Measurements from ENCODE around the gene REEP5. TPM values are rescaled to one million over a fixed set of nuclear protein-coding genes. Genes with fewer than 3 reads are reported as not detected.
A peak's percentile ranks its signal among the peaks of the same experiment; 100 is the strongest.

The REEP5 gene
- total and polyA plus RNA-seq, 2 of the 13 experiments (the other 11 are each of a cell fraction or from before 2014, with no cell fraction given), result 49.4 to 239 TPM

DNA sequence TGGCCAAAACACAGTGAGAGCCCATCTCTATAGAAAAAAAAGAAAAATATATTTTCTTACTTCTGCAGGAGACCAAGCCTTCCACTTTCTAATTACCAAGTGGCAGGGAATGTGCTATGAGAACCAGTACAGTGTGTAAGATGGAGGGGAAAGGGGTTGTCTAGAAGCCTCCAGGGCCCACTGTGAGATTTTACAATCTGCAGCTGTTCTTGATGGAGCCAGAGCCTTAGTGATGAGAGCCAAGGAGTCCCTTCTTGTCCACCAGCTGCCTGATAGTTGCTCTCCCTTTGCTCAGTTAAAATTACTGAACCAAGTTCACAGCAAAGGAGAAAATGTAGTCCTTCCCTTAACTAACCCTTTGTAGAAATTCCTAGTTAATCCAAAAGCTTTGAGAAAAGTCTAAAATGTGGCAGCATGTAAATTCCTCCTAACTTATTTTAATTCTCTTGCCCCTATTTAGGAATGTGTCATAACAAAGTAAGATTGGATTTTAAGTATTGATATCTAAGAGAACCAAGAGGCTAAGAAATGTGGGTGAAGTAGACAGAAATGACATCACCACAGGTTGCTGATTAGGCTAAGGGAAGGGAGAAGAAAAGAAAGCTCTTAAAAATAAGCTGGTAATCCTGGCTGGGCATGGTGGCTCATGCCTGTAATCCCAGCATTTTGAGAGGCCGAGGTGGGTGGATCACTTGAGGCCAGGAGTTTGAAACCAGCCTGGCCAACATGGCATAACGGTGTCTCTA, 41.6 kb downstream of the REEP5 start:
- intact Hi-C loops (cut with micrococcal nuclease; ENCODE audit: unreplicated experiment), result no loop called here

DNA sequence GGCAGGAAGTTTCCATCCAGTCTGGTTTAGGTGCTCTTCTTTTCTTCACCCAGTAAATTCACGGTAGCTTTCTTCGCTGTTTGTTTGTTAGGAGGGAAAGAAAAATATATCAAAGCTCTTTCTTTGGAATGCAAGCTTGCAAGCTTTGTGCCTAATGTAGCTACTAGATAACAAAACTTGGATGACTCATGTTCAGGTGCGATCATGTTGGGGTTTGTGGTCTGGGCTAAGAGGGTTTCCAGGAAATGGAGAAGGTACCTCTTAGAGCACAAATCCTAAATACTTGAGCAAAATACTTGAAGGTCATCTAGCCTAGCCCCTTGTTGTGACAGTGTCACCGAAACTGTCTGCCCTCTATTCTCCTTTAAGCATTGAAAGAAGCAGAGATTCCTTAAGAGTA, 43.3 kb downstream of the REEP5 start:
- FAIRE-seq (no peak), DNase-seq (ENCODE audit: low spot score) (no peak), ATAC-seq (no peak)
- Histone ChIP-seq H3K4me3 (replicated peaks in 1 of 3; ENCODE audit: insufficient read depth in 1 of 3, low read depth in 2 of 3, low read length in 3 of 3) (no peak overlapping the region), H2AFZ (ENCODE audit: low read length) (no peak overlapping the region), H3K27me3 (ENCODE audit: control insufficient read depth in 1 of 2, insufficient read depth in 2 of 2, low read length in 2 of 2) (no peaks in the 10 kb centered on the region; a peak in 1 of 5 replicates), H3K36me3 (replicated peaks in 1 of 2; ENCODE audit: control insufficient read depth in 1 of 2, insufficient read depth in 2 of 2, low read length in 2 of 2) (peaks cover 9 to 53% of the 10 kb centered on the region in 2 experiments; a peak in 4 of 5 replicates), H3K79me2 (ENCODE audit: insufficient read depth, low read length) (no peaks in the 10 kb centered on the region), H3K4me1 (ENCODE audit: insufficient read depth, low read length) (no peaks in the 10 kb centered on the region), H3K9ac (ENCODE audit: insufficient read depth, low read depth, low read length) (no peak overlapping the region), H3K4me2 (ENCODE audit: low read depth, low read length) (no peak overlapping the region), H3K27ac (ENCODE audit: extremely low read length, insufficient read depth, low read length) (no peak overlapping the region), H4K20me1 (ENCODE audit: insufficient read depth, low read length) (no peaks in the 10 kb centered on the region), H3K9me3 (ENCODE audit: low read length) (no peaks in the 10 kb centered on the region)
- intact Hi-C loops (cut with micrococcal nuclease; ENCODE audit: unreplicated experiment), result no loop called here
- WGBS (ENCODE audit: low lambda C conversion rate), result 93% methylated on average over 4 of the region's 4 CpGs
- no TSS peak for BruUV-seq (replicated peaks)
- in situ Hi-C loops (cut with HindIII; ENCODE audit: extremely low pct_ligation_motif_present, low pct_unique_long_range_greater_than_20kb), result no loop called here
- ChIA-PET CTCF (ENCODE audit: low intra/inter-chr PET ratio, low total read pairs) (no interaction called here), POLR2A (no interaction called here)
- no peak for TF ChIP-seq TSC22D2 (CRISPR knock-in tag; IDR thresholded peaks at IDR 0.05; ENCODE audit: borderline replicate concordance)
- no peak for TF ChIP-seq MBD4 (IDR thresholded peaks at IDR 0.05; ENCODE audit: borderline replicate concordance, low read length)
- no peak for TF ChIP-seq MTA3 (CRISPR knock-in tag; IDR thresholded peaks at IDR 0.05)
- TF ChIP-seq NKX3-1 (CRISPR knock-in tag; IDR thresholded peaks at IDR 0.05), result no peak
- no peak for TF ChIP-seq SOX13 (IDR thresholded peaks at IDR 0.05)
- no peak for TF ChIP-seq SOX13 (CRISPR knock-in tag; conservative IDR thresholded peaks at IDR 0.05 in 1 of 2, IDR thresholded peaks at IDR 0.05 in 1 of 2)
- no peak for TF ChIP-seq ZBTB42 (CRISPR knock-in tag; IDR thresholded peaks at IDR 0.05)
- TF ChIP-seq, protein P1, sequence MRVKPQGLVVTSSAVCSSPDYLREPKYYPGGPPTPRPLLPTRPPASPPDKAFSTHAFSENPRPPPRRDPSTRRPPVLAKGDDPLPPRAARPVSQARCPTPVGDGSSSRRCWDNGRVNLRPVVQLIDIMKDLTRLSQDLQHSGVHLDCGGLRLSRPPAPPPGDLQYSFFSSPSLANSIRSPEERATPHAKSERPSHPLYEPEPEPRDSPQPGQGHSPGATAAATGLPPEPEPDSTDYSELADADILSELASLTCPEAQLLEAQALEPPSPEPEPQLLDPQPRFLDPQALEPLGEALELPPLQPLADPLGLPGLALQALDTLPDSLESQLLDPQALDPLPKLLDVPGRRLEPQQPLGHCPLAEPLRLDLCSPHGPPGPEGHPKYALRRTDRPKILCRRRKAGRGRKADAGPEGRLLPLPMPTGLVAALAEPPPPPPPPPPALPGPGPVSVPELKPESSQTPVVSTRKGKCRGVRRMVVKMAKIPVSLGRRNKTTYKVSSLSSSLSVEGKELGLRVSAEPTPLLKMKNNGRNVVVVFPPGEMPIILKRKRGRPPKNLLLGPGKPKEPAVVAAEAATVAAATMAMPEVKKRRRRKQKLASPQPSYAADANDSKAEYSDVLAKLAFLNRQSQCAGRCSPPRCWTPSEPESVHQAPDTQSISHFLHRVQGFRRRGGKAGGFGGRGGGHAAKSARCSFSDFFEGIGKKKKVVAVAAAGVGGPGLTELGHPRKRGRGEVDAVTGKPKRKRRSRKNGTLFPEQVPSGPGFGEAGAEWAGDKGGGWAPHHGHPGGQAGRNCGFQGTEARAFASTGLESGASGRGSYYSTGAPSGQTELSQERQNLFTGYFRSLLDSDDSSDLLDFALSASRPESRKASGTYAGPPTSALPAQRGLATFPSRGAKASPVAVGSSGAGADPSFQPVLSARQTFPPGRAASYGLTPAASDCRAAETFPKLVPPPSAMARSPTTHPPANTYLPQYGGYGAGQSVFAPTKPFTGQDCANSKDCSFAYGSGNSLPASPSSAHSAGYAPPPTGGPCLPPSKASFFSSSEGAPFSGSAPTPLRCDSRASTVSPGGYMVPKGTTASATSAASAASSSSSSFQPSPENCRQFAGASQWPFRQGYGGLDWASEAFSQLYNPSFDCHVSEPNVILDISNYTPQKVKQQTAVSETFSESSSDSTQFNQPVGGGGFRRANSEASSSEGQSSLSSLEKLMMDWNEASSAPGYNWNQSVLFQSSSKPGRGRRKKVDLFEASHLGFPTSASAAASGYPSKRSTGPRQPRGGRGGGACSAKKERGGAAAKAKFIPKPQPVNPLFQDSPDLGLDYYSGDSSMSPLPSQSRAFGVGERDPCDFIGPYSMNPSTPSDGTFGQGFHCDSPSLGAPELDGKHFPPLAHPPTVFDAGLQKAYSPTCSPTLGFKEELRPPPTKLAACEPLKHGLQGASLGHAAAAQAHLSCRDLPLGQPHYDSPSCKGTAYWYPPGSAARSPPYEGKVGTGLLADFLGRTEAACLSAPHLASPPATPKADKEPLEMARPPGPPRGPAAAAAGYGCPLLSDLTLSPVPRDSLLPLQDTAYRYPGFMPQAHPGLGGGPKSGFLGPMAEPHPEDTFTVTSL (CRISPR knock-in tag; IDR thresholded peaks at IDR 0.05; ENCODE audit: borderline replicate concordance), result no peak
- no peak for TF ChIP-seq ZNF614 (CRISPR knock-in tag; IDR thresholded peaks at IDR 0.05; ENCODE audit: borderline replicate concordance)
- no peak for TF ChIP-seq ADNP (CRISPR knock-in tag; IDR thresholded peaks at IDR 0.05)
- TF ChIP-seq GATA4 (IDR thresholded peaks at IDR 0.05; ENCODE audit: borderline replicate concordance, low read depth), result no peak
- TF ChIP-seq ATM (IDR thresholded peaks at IDR 0.05; ENCODE audit: borderline replicate concordance), result no peak
- no peak for TF ChIP-seq ISX (CRISPR knock-in tag; conservative IDR thresholded peaks at IDR 0.05)

More for the DNA sequence above, 41.6 kb downstream of the REEP5 start:
- WGBS (ENCODE audit: low lambda C conversion rate), result 63% methylated on average over 2 of the region's 2 CpGs
- POLR2A ChIA-PET, result no interaction called here
- Histone ChIP-seq H3K79me2 (ENCODE audit: insufficient read depth, low read length) (no peaks in the 10 kb centered on the region), H3K9me3 (ENCODE audit: low read length) (no peaks in the 10 kb centered on the region), H3K4me3 (replicated peaks in 1 of 3; ENCODE audit: insufficient read depth in 1 of 3, low read depth in 2 of 3, low read length in 3 of 3) (no peak overlapping the region), H3K36me3 (replicated peaks in 1 of 2; ENCODE audit: control insufficient read depth in 1 of 2, insufficient read depth in 2 of 2, low read length in 2 of 2) (peaks cover 15 to 67% of the 10 kb centered on the region in 2 experiments), H3K27ac (ENCODE audit: extremely low read length, insufficient read depth, low read length) (no peak overlapping the region), H3K4me1 (ENCODE audit: insufficient read depth, low read length) (no peaks in the 10 kb centered on the region), H3K4me2 (ENCODE audit: low read depth, low read length) (no peak overlapping the region), H2AFZ (ENCODE audit: low read length) (no peak overlapping the region), H3K9ac (ENCODE audit: insufficient read depth, low read depth, low read length) (no peak overlapping the region), H4K20me1 (ENCODE audit: insufficient read depth, low read length) (no peaks in the 10 kb centered on the region; the same call in 1 of the 2 replicates), H3K27me3 (ENCODE audit: control insufficient read depth in 1 of 2, insufficient read depth in 2 of 2, low read length in 2 of 2) (no peaks in the 10 kb centered on the region; a peak in 1 of 5 replicates)
- DNase-seq (ENCODE audit: low spot score) (no peak), FAIRE-seq (no peak), ATAC-seq (no peak)
- CTCF ChIA-PET (ENCODE audit: low intra/inter-chr PET ratio, low total read pairs), result no interaction called here
- no TSS peak for BruUV-seq (replicated peaks)
- no peak for TF ChIP-seq MAF1 (CRISPR knock-in tag; IDR thresholded peaks at IDR 0.05; ENCODE audit: borderline replicate concordance)
- TF ChIP-seq ATF7 (IDR thresholded peaks at IDR 0.05), result peak; percentile 23; the same call in 1 of the 2 replicates
- no peak for TF ChIP-seq ATF7 (CRISPR knock-in tag; IDR thresholded peaks at IDR 0.05)
- in situ Hi-C loops (cut with HindIII; ENCODE audit: extremely low pct_ligation_motif_present, low pct_unique_long_range_greater_than_20kb), result no loop called here
